HG03139 (cell line): ENCODE results near the gene ABCD1.

ENCODE experiments used
- ATAC-seq: cut with Tn5 transposase; IDR thresholded peaks from one replicate; pipeline ENCODE4 v1.9.1; 2021; ENCODE audit not compliant: unreplicated experiment

The ABCD1 gene

DNA sequence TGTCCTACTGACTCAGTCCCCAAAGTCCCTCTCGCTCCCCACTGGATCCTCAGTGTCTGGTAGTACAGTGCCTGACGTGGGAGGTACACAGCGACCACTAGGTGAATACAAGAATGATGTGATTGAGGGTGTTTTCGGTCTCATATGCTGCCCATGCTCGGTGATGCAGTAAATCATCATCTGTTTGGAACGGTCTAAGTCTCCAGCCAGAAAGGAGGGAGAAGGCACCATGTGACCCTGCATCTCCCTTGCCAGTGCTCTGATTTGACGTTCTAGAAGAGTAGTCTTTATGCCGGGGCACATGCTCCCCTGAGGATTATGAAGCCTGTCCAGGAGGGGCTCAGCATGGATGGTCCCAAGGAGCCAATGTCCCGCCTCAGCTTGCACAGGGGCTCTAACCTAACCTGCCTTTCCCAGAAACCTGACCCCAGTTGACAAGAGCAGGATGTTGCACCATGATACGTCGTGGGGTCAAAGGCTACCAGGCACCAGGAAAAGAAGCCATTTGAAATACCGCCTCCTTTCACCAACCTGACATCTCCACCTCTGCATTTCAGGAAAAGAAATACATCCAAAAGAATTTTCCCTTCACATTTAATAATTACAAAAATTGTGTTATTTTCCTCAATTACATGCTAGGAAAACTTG, 25.6 kb downstream of the ABCD1 start:
- no peak for ATAC-seq

DNA sequence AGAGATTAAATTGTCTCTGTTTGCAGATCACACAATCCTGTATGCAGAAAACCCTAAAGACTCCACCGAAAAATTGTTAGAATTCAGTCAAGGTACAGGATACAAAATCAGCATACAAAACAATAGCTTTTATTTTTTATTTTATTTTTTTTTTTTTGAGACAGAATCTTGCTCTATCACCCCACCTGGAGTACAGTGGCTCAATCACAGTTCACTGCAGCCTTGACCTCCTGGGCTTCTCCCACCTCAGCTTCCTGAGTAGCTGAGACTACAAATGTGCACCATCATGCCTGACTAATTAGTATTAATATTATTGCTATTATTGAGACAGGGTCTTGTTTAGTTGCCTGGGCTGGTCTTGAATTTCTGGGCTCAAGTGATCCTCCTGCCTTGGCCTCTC, 30.5 kb downstream of the ABCD1 start:
- no peak for ATAC-seq

DNA sequence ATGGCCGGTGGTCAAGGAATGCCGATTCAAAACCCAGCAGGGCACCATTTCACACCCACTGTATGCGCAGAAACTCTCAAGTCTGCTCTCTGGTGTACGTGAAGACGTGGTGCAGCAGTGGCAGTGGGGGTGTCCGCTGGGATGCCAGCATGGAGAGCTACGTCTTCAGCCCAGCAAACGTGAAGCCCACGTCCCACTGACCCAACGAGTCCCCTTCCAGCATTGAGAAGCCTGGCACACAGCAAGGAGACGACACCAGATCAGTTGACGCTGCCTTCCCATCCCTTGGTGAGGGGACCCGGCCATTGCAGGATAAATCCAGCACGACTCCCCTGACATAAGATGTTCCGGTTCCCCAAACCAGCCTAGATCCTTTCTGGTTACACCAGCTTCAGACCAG, 37.2 kb downstream of the ABCD1 start:
- ATAC-seq: no peak

DNA sequence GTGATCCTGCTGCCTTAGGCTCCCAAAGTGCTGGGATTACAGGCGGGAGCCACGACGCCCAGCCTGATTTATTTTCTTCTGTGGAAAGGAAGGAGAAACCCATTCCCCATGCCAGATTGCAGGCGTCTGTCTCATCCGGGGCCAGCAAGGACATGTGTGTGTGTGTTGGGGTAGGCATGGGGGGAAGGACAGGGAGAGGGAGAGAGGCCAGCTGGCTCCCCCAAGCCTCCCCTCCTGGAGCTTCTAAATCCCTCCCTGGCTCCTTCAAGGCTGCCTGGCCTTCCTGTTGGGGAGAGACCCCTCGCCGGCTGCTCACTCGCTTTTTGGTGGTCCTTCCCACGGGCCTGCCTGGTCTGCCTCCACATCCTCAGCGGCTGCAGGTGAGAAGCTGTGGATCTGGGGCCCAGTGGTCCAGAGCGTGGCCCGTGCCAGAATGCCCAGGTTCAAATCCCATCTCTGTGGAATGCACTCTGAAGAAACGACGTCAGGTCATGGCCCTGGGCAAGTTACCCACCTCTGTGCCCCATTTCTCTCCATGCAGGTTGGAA, 38.0 kb downstream of the ABCD1 start:
- no peak for ATAC-seq

DNA sequence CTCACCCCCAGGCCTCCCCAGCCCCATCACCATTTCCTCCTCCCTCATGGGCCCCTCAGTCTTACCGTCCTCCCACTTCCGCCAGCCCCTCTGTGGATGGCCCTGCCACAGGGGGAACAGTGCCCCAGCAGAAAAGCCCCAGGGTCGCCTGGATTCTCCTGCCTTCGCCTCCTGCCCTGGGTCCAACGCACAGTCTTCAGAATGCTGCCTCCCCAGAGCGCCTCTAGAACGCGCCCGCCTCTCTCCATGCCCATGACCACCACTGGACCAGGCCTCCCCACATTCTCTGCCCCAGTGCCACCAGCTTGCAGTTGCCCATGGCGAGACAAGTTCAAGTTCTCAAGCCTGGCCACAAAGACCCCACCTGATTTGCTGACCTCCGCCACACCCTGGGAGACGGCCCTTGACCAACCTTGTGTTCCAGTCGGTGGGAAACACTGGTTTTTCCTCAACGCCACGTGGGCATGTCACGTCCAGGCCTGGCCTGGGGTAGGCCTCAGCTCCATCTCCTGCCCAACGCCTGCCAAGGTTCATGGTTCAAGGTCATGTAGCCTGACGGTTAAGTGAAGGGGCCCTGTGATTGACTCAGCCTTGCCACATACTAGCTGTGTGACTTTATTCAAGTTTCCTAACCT, 38.8 kb downstream of the ABCD1 start:
- no peak for ATAC-seq

DNA sequence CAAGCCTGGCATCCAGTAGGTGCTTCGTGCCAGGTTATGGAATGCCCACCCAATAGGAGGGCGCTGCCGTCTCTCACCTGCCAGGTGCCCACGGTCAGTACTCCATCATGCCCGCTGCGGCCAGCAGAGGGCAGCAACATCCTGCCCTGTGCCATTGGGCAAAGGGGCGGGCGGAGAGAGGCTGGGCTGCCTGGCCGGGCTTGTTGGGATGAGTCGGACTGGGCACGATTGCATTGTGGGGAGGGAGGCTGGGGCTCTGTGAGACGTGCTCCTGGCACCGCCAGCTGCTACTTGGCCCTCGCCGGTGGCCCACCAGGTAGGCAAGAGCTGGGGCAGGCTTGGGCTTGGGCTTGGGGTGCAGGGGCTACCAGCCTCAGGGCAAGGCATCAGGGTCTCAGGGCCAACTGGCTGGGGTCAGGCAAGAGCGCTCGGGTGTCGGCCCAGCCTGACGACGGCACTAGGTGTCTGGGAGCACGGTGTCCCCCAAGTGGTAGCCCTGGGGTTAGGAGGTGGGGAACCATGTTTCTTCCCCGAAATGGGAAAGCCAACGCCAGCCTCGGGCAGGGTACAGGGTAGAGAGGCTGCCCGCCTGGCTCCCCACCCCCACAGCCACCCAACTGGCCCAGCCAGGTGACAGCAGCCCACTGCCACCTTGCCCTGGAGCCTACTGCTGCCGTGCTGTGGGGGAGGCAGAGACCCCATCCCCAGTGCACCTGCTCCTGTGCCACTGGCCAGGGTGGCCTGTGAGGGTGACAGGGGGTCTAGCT, 39.5 kb downstream of the ABCD1 start, which contains the start of gene PLXNB3:
Gene PLXNB3 (plus strand): TSS at position 261 of the 767 bp plus-strand sequence. CDS start 1,287 bp downstream, outside the sequence.
- no peak for ATAC-seq

DNA sequence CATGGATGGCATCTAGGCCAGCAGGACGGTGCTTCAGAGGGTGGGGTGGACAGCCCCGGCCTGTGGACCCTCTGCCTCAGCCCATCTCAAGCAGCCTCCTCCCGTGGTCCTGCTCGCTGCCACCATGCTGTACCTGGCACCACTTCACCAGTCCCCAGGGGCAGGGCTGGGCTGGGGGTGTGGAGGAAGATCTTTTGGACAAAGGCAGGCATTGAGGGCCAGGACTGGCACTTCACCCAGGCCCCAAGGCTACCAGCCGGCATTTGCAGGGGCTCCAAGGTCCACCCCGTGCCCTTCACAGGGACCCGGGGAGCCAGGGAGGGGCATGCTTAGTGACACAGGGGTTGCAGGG, 40.1 kb downstream of the ABCD1 start:
- no peak for ATAC-seq

DNA sequence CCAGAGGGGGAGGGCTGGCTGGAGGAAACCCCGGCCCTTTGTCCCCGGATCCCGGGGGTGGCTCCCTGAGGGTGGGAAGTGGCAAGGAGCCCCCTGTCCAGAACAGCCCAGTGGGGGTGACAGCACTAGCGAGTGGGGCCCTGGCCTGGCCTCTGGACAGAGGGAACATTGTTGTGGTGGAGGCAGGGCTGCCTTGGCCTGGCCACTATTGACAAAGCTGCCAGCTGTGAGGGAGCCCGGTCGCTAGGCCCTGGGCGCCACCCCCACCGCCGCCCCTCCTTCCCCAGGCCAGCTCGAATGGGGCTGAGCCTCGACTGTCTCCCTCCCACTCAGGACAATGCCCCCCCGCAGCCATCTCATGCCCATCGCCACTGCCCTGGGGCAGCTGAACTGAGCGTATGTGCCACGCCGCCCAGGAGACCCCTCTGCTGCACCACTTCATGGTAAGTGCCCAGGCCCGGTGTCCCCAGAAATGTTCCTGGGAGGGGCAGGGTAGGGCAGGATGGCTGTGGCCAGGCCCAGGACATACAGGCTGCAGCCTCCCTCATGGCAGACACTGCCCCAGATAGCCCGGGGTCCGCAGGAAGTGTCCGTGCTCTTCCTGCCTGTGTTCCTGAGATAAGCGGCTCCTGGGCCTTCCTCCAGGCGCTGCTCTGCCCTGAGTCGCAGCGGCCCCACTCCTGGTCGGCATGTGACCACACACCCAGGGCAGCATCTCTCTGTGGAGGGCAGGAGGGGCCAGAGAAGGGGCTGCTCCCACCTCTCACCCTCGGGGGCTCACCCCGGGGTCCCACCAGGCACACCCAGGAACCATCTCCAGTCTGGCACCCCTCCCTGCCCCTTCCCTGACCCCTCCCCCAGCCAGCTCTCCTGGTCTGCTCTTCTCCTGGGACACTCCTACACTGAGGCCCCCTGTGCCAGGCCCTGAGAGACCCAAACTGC, 40.8 kb downstream of the ABCD1 start:
- ATAC-seq: no peak

DNA sequence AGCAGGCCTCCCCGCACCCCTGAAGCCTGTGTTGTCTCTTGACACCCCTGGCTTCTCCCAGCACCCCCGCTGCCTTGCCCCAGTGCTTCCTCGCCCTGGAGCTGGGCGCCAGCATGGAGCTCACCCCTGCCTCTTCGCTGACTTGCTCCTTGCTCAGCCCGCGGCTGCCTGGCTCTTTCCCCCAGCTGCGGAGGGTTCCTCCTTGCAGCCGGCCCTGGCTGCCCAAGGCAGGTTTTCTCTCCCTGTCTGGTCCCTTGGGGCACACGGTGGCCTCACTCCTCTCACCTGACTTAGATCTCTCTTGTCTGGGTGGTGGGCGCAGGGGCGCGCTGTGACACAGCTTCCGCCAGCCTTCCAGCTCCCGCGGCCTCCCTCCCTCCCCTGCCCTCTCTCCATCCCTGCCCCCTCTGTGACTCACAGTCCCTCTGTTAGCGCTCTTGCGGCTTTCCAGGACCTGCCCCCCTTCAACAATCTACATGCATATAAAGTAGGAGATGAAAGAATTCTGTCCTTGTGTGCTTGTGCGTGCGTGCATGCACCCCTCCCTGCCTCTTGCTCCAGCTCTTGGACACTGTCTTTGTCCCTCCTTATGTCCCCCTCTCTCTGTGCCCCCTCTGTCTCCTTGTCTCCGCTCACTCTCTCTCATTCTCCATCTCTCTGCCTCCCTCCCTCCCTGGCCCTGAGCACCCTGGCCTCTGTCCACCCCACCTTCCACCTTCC, 41.6 kb downstream of the ABCD1 start:
- no peak for ATAC-seq

DNA sequence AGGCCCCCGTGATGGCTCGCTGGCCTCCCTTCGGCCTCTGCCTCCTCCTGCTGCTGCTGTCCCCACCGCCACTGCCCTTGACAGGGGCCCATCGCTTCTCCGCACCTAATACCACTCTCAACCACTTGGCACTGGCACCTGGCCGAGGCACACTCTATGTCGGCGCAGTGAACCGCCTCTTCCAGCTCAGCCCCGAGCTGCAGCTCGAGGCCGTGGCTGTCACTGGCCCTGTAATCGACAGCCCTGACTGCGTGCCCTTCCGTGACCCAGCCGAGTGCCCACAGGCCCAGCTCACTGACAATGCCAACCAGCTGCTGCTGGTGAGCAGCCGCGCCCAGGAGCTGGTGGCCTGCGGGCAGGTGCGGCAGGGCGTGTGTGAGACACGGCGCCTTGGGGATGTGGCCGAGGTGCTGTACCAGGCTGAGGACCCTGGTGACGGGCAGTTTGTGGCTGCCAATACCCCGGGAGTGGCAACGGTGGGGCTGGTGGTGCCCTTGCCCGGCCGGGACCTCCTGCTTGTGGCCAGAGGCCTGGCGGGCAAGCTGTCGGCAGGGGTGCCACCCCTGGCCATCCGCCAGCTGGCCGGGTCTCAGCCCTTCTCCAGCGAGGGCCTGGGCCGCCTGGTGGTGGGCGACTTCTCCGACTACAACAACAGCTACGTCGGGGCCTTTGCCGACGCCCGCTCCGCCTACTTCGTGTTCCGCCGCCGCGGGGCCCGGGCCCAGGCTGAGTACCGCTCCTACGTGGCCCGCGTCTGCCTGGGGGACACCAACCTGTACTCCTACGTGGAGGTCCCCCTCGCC, 42.4 kb downstream of the ABCD1 start:
- no peak for ATAC-seq

DNA sequence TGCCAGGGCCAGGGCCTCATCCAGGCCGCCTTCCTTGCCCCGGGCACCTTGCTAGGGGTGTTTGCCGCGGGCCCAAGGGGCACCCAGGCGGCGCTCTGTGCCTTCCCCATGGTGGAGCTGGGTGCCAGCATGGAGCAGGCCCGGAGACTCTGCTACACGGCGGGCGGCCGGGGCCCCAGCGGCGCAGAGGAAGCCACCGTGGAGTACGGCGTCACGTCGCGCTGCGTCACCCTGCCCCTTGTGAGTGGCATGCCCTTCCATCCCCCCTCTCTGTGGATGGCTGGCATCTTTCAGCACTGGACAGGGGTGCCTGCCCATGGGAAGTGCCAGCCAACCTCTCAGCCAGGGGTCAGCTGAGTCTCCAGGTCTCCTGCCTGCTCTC, 43.0 kb downstream of the ABCD1 start:
- no peak for ATAC-seq

DNA sequence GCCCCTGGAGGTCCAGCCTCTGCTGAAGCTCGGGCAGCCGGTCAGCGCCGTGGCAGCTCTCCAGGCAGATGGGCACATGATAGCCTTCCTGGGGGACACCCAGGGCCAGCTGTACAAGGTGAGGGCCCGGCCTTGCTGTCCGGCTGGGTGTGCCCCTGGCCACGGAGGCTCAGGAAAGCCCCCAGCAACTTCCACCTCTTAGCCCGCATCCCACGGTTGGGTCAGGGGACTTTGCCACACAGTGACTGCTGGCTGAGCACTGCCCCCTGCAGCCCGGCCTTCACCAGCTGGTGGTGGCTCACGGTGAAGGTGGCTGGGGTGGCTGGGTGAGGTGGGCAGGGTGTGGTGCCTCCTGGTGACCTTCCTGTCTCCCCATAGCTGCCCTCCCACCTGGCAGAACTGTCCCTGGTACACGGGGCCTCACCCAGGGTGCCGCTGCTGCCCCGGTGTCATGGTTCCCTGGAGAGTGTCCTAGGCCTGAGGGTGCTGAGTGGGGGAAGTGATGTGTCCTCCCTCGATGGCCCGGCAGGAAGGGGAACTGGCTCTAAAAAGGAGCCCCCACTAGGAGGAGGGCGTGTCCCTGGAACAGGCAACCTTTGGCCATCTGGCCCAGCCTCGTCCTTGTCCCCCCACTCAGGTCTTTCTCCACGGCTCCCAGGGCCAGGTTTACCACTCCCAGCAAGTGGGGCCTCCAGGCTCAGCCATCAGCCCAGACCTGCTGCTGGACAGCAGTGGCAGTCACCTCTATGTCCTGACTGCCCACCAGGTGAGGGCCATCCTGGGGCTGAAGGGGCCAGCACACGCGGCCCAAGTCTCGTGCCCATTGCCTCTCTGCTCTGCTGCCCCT, 43.9 kb downstream of the ABCD1 start:
- ATAC-seq: no peak

DNA sequence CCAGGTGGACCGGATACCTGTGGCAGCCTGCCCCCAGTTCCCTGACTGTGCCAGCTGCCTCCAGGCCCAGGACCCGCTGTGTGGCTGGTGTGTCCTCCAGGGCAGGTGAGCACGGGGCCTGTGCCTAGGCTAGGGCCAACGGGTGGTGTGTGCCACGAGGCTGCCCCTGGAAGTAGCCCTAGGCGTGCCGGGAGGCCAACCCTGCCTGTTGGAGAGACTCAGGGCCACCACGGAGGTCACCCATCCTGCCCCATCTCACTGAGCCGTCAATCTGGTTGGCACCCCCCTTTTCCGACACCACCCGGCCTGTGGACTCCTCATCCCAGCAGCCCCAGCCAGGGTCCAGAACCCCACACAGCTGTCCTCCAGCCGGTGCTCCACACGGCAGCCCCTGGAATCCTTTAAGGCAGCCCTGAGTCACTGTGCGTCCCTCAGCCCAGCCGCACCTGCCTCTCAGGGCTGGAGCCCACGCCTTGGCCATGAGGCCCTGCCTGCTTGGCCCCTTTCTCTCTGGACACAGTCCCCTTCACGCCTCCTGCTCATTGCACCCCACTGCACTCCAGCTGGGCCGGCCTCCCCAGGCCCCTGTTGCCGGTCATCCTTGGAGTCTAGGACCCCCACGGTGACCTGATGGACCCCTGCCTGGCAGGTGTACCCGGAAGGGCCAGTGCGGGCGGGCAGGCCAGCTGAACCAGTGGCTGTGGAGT, 44.7 kb downstream of the ABCD1 start:
- no peak for ATAC-seq

DNA sequence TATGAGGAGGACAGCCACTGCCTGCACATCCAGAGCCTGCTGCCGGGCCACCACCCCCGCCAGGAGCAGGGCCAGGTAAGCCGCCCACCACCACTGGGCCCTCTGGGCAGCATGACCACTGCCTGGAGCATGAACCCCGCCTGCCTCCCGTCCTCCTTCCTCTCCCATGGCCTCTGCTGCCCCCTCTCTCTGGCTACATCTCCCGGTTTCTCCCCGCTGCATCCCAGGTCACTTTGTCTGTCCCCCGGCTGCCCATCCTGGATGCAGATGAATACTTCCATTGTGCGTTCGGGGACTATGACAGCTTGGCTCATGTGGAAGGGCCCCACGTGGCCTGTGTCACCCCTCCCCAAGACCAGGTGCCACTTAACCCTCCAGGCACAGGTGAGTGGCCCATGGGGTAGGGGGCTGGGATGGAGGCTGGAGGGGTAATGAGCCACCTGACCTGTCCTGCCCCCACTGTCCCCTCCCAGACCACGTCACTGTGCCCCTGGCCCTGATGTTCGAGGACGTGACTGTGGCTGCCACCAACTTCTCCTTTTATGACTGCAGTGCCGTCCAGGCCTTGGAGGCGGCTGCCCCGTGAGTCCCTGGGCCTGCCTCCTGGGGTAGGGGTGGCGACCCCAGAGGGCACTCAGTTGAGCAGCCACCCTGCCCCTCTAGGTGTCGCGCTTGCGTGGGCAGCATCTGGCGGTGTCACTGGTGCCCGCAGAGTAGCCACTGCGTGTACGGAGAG, 45.4 kb downstream of the ABCD1 start:
- no peak for ATAC-seq

DNA sequence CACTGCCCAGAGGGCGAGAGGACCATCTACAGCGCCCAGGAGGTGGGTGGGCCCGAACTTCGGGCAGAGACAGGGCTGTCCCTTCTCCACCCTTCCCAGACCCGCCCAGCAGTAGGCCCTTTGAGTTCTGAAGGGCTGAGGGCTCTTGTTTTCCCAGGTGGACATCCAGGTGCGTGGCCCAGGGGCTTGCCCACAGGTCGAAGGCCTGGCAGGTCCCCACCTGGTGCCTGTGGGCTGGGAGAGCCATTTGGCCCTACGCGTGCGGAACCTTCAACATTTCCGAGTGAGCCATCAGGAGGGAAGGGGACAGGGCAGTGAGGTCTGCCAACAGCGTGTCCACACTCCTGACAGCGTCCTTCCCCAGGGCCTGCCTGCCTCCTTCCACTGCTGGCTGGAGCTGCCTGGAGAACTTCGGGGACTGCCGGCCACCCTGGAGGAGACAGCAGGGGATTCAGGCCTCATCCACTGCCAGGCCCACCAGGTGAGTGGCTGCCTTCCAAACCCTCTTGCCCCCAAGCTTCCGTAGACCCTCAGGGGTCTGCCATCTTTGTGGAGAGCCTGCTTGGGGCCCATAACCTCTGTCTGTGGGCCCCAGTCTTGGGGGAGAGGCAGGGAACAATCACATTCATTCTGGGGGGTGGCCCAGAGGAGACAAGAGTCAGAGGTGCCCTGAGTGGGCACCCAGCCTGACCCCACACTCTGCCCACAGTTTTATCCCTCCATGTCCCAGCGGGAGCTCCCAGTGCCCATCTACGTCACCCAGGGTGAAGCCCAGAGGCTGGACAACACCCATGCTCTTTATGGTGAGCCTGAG, 46.2 kb downstream of the ABCD1 start:
- no peak for ATAC-seq
